Ishikawa (cell line): ENCODE results near the gene ANXA6.

ENCODE experiments used
- CEBPB ChIP-seq: IDR thresholded peaks from 2 replicates; pipeline ENCODE4 v1.6.1; 2012
- CREB1 ChIP-seq: IDR thresholded peaks from 2 replicates; pipeline ENCODE4 v1.6.1; 2012; ENCODE audit warnings: low read depth
- EGR1 ChIP-seq: IDR thresholded peaks from 2 replicates; pipeline ENCODE4 v1.6.1; 2012
- EP300 ChIP-seq: IDR thresholded peaks from 2 replicates; pipeline ENCODE4 v1.6.1; 2012; ENCODE audit warnings: borderline replicate concordance
- FOXM1 ChIP-seq: IDR thresholded peaks from 2 replicates; pipeline ENCODE4 v1.6.1; 2012; ENCODE audit warnings: low read depth, borderline replicate concordance
- NFIC ChIP-seq: IDR thresholded peaks from 2 replicates; pipeline ENCODE4 v1.6.1; 2012
- RAD21 ChIP-seq: IDR thresholded peaks from 2 replicates; pipeline ENCODE4 v1.6.1; 2012; ENCODE audit warnings: low read depth
- TAF1 ChIP-seq: IDR thresholded peaks from 2 replicates; pipeline ENCODE4 v1.6.1; 2012; ENCODE audit warnings: low read depth, mild to moderate bottlenecking
- TCF12 ChIP-seq: IDR thresholded peaks from 2 replicates; pipeline ENCODE4 v1.6.1; 2012; ENCODE audit warnings: low read depth
- TEAD4 ChIP-seq: IDR thresholded peaks from 2 replicates; pipeline ENCODE4 v1.6.1; 2012
- YY1 ChIP-seq: IDR thresholded peaks from 2 replicates; pipeline ENCODE4 v1.6.1; 2012; ENCODE audit warnings: low read depth
- ZBTB7A ChIP-seq: IDR thresholded peaks from 2 replicates; pipeline ENCODE4 v1.6.1; 2012; ENCODE audit warnings: low read depth
- TF ChIP-seq, protein P1 (sequence below): IDR thresholded peaks from 2 replicates; pipeline ENCODE4 v1.6.1; 2012
- TF ChIP-seq, protein P2 (sequence below): IDR thresholded peaks from 2 replicates; pipeline ENCODE4 v1.6.1; 2012; ENCODE audit warnings: low read depth, mild to moderate bottlenecking
- TF ChIP-seq, protein P3 (sequence below): IDR thresholded peaks from 2 replicates; pipeline ENCODE4 v1.6.1; 2012

The ANXA6 gene

DNA sequence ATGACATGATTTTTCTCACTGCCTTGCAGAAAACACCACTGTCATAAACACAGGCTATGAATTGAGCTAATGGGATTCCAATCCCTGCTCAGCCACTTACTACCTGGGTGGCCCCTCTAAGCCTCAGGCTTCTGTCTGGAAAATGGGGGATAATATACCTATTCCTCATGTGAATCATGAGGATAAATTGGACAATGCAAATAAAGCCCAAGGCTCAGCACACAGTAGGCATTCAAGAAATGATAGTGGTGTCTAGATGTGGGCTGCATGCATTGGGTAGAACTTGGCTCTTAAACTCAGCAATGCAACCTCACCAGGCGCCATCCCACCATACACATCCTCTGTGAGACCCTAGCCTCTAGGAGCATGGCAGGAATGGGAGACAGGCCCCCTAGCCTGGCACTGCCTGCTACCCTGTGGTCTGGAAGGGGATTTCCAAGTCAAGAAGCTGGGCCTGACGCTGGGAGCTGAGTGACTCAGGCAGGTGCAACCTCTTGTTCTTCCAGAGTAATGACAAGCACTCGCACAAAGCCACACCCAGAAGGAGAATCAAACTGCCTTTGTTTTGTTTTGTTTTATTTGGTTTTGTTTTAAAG is 74.4 kb downstream of the ANXA6 start:
- no peak for TF ChIP-seq RAD21
- TF ChIP-seq CEBPB = no peak
- TF ChIP-seq, protein P1, sequence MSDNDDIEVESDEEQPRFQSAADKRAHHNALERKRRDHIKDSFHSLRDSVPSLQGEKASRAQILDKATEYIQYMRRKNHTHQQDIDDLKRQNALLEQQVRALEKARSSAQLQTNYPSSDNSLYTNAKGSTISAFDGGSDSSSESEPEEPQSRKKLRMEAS = no peak
- no peak for TF ChIP-seq NFIC
- TF ChIP-seq TEAD4 = no peak
- TF ChIP-seq, protein P2, sequence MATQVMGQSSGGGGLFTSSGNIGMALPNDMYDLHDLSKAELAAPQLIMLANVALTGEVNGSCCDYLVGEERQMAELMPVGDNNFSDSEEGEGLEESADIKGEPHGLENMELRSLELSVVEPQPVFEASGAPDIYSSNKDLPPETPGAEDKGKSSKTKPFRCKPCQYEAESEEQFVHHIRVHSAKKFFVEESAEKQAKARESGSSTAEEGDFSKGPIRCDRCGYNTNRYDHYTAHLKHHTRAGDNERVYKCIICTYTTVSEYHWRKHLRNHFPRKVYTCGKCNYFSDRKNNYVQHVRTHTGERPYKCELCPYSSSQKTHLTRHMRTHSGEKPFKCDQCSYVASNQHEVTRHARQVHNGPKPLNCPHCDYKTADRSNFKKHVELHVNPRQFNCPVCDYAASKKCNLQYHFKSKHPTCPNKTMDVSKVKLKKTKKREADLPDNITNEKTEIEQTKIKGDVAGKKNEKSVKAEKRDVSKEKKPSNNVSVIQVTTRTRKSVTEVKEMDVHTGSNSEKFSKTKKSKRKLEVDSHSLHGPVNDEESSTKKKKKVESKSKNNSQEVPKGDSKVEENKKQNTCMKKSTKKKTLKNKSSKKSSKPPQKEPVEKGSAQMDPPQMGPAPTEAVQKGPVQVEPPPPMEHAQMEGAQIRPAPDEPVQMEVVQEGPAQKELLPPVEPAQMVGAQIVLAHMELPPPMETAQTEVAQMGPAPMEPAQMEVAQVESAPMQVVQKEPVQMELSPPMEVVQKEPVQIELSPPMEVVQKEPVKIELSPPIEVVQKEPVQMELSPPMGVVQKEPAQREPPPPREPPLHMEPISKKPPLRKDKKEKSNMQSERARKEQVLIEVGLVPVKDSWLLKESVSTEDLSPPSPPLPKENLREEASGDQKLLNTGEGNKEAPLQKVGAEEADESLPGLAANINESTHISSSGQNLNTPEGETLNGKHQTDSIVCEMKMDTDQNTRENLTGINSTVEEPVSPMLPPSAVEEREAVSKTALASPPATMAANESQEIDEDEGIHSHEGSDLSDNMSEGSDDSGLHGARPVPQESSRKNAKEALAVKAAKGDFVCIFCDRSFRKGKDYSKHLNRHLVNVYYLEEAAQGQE = no peak
- TF ChIP-seq, protein P3, sequence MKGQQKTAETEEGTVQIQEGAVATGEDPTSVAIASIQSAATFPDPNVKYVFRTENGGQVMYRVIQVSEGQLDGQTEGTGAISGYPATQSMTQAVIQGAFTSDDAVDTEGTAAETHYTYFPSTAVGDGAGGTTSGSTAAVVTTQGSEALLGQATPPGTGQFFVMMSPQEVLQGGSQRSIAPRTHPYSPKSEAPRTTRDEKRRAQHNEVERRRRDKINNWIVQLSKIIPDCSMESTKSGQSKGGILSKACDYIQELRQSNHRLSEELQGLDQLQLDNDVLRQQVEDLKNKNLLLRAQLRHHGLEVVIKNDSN = no peak
- no peak for TF ChIP-seq TCF12
- no peak for TF ChIP-seq EGR1
- no peak for TF ChIP-seq ZBTB7A
- no peak for TF ChIP-seq CREB1
- TF ChIP-seq YY1 = no peak
- no peak for TF ChIP-seq EP300
- no peak for TF ChIP-seq FOXM1
- no peak for TF ChIP-seq TAF1

DNA sequence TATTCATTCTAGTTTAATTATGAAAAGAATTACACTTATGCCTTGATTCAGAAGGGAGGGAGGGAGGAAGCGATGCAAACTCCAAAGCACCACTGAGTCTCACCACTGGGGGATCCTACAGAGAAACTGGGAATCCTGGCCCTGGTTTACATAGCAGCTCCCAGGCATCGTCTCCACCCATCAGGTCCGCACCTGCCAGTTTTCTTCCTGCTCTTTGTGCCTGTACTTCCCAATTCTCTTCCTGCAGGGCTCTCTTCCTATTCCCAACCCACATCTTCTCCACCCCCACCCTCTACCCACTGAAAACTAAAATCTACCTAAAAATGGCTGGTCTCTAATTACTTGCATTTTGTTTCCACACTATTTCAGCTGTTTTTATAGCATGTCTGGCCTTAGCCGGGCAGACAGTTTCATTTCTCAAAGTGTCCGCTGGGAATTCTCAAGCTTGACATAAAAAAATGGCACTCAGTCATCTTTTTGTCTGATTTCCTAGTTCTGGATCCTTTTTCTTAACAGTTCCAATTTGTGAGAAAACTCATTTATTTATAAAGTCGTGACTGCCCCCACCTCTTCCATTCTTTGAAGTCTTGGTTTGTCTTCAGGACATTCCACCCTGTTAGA is 75.2 kb downstream of the ANXA6 start:
- TF ChIP-seq FOXM1 (no peak), TCF12 (no peak), EGR1 (no peak), ZBTB7A (no peak), CREB1 (no peak)
- TF ChIP-seq, protein P3 = no peak
- TF ChIP-seq, protein P2 = no peak

DNA sequence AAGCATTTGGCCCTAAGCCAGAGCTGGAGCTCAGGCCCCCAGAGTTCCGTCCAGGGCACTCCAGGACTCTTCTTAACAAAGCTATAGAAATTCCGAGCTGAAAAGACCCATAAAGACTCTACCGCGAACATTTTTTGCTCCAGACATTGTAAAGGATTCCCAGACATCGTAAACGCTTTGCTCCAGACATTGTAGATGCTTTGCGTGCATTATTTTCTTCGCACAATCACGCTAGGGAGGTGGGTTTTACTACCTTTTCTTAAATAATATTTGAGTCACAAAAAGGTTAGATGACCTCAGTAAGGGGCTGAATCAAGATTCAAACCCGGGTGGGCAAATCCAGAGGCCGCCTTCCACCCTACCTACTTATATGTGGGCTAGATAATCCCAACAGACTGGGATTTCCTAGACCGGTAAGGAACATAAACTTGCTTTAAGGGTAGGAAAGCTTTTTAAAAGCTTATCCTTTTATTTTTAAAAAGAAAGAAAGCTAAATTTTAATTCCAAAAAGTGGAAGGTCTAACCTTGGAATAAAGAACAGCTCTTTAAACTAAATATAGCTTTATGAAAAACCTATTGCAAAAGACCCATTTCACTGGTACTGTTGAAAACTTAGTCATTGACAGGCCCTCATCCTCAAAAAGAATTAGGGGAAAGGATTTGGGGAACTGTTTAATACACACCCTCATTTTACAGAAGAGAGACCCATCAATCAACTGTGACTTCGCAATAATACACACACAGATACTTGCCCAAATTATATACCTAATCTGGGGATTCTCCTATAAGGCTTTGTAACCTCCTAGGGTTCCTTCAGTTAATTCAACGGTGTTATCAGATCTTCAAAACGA is 75.9 kb downstream of the ANXA6 start:
- no peak for TF ChIP-seq RAD21
- no peak for TF ChIP-seq TAF1
- TF ChIP-seq FOXM1 = no peak
- TF ChIP-seq TEAD4 = no peak
- TF ChIP-seq, protein P2 = no peak
- TF ChIP-seq ZBTB7A = no peak
- TF ChIP-seq EP300 = no peak
- no peak for TF ChIP-seq NFIC
- TF ChIP-seq, protein P1 = no peak
- no peak for TF ChIP-seq EGR1
- TF ChIP-seq CEBPB = no peak
